ENCODE data around the gene PTPRT.

- TF ChIP-seq EP300 (IDR thresholded peaks at IDR 0.05), result no peak
- no peak for TF ChIP-seq CTCF (IDR thresholded peaks at IDR 0.05)
- TF ChIP-seq MYC (IDR thresholded peaks at IDR 0.05; ENCODE audit: borderline replicate concordance, low read length), result no peak
- TF ChIP-seq BHLHE40 (IDR thresholded peaks at IDR 0.05; ENCODE audit: low read depth, low read length), result no peak
- no peak for TF ChIP-seq POLR2A (IDR thresholded peaks at IDR 0.05; ENCODE audit: low read length)
- TF ChIP-seq RAD21 (conservative IDR thresholded peaks at IDR 0.05 in 1 of 2, IDR thresholded peaks at IDR 0.05 in 1 of 2), result no peak
- TF ChIP-seq RCOR1 (IDR thresholded peaks at IDR 0.05; ENCODE audit: low read depth, low read length), result no peak
- no peak for TF ChIP-seq PHF8 (IDR thresholded peaks at IDR 0.05; ENCODE audit: borderline replicate concordance, low read depth)
- no peak for TF ChIP-seq SMC3 (IDR thresholded peaks at IDR 0.05)
- TF ChIP-seq ZFP36 (IDR thresholded peaks at IDR 0.05; ENCODE audit: borderline replicate concordance, partially characterized antibody), result no peak
- no peak for TF ChIP-seq USF2 (IDR thresholded peaks at IDR 0.05)
- TF ChIP-seq MAX (IDR thresholded peaks at IDR 0.05), result no peak
Observed at GRCh38 chr20:42112161-42112560, 1077.5 kb downstream of the PTPRT start.

All from A549 (cell line).